ENCODE results near the gene KXD1. TPM values are rescaled to one million over a fixed set of nuclear protein-coding genes. Genes with fewer than 3 reads are reported as not detected.

The KXD1 gene
- total and polyA plus RNA-seq, 4 experiments from 2014 or later, result 88.8 to 95.6 (median 94.8) TPM

- Mint-ChIP-seq H3K4me3 (peak overlapping the region; percentile 86 to 97 (median 93)), H3K4me1 (peaks cover 9 to 35% (median 17%) of the 10 kb centered on the region in 4 donors), H3K9me3 (no peaks in the 10 kb centered on the region), H3K27ac (peak overlapping the region; percentile 94 to 98 (median 96)), H3K27me3 (no peaks in the 10 kb centered on the region), H3K36me3 (peaks cover 5 to 23% of the 10 kb centered on the region in 2 donors)
- Histone ChIP-seq H3K36me3 (ENCODE audit: insufficient read depth, low read length) (peaks cover 9% of the 10 kb centered on the region), H3K27ac (ENCODE audit: low read depth, low read length) (peak overlapping the region; percentile 98), H3K4me3 (ENCODE audit: low read length in 2 of 2) (peak overlapping the region; percentile 81 to 97), H3K27me3 (ENCODE audit: insufficient read depth, low read length) (no peaks in the 10 kb centered on the region), H3K9me3 (ENCODE audit: control insufficient read depth in 1 of 2, low read length in 2 of 2) (no peaks in the 10 kb centered on the region), H3K4me1 (ENCODE audit: insufficient read depth, low read length) (peaks cover 25% of the 10 kb centered on the region)
- intact Hi-C loops (cut with micrococcal nuclease), result no loop called here
- ChIA-PET POLR2A (ENCODE audit: partially characterized antibody) (interaction anchor here (0.7 to 7.9 kb wide), 26 partner anchors 11 to 847 kb away, joined by 3 to 97 read pairs (median 4); partner anchors contain the start of genes COPE, DDX49, ELL and FKBP8), CTCF (ENCODE audit: partially characterized antibody) (interaction anchor here (0.6 to 5.1 kb wide), 9 partner anchors 14 to 308 kb away, joined by 3 to 29 read pairs (median 6); partner anchors contain the start of genes ELL, FKBP8, REX1BD and UBA52)
- DNase-seq, result peak in 2 of 5 donors; percentile 5 to 15
These were observed 509 bp downstream of the KXD1 start for GRCh38 chr19:18558202-18558555.

GRCh38 chr19:18558604-18559003, 934 bp downstream of the KXD1 start:
- POLR2A ChIA-PET (ENCODE audit: partially characterized antibody), result interaction anchor here (0.7 to 7.9 kb wide), 18 partner anchors 11 to 361 kb away, joined by 3 to 97 read pairs (median 8); partner anchors contain the start of genes COPE, DDX49, ELL and FKBP8
- Histone ChIP-seq H3K4me3 (ENCODE audit: low read length in 2 of 2) (peak overlapping the region; percentile 81 to 97), H3K4me1 (ENCODE audit: insufficient read depth, low read length) (peaks cover 25% of the 10 kb centered on the region), H3K27ac (ENCODE audit: low read depth, low read length) (peak overlapping the region; percentile 98), H3K27me3 (ENCODE audit: insufficient read depth, low read length) (no peaks in the 10 kb centered on the region), H3K9me3 (ENCODE audit: control insufficient read depth in 1 of 2, low read length in 2 of 2) (no peaks in the 10 kb centered on the region), H3K36me3 (ENCODE audit: insufficient read depth, low read length) (peaks cover 11% of the 10 kb centered on the region)
- Mint-ChIP-seq H3K4me1 (peaks cover 9 to 35% (median 17%) of the 10 kb centered on the region in 4 donors), H3K4me3 (peak overlapping the region; percentile 86 to 97 (median 93)), H3K27me3 (no peaks in the 10 kb centered on the region), H3K9me3 (no peaks in the 10 kb centered on the region), H3K36me3 (peaks cover 5 to 24% of the 10 kb centered on the region in 2 donors), H3K27ac (peak overlapping the region; percentile 94 to 98 (median 96))
- CTCF ChIA-PET (ENCODE audit: partially characterized antibody), result interaction anchor here (0.6 to 5.1 kb wide), 8 partner anchors 15 to 289 kb away, joined by 3 to 29 read pairs (median 7); partner anchors contain the start of genes ELL, FKBP8 and REX1BD
- intact Hi-C loops (cut with micrococcal nuclease), result no loop called here
- DNase-seq, result no peak

GRCh38 chr19:18559685-18560084, 2.0 kb downstream of the KXD1 start:
- Mint-ChIP-seq H3K4me3 (peak overlapping the region in 7 of 8 donors; percentile 38 to 97 (median 91)), H3K27ac (peak overlapping the region; percentile 54 to 96 (median 94)), H3K36me3 (peaks cover 12 to 30% of the 10 kb centered on the region in 2 donors), H3K27me3 (no peaks in the 10 kb centered on the region), H3K4me1 (peaks cover 9 to 35% (median 17%) of the 10 kb centered on the region in 4 donors), H3K9me3 (no peaks in the 10 kb centered on the region)
- CTCF ChIA-PET (ENCODE audit: partially characterized antibody), result interaction anchor here (1.0 to 4.5 kb wide), 3 partner anchors 39 to 97 kb away, joined by 4 to 29 read pairs (median 5); partner anchors contain the start of gene ELL
- Histone ChIP-seq H3K4me3 (ENCODE audit: low read length in 2 of 2) (no peak overlapping the region), H3K27me3 (ENCODE audit: insufficient read depth, low read length) (no peaks in the 10 kb centered on the region), H3K4me1 (ENCODE audit: insufficient read depth, low read length) (peaks cover 25% of the 10 kb centered on the region), H3K27ac (ENCODE audit: low read depth, low read length) (peak overlapping the region; percentile 98), H3K9me3 (ENCODE audit: control insufficient read depth in 1 of 2, low read length in 2 of 2) (no peaks in the 10 kb centered on the region), H3K36me3 (ENCODE audit: insufficient read depth, low read length) (peaks cover 18% of the 10 kb centered on the region)
- intact Hi-C loops (cut with micrococcal nuclease), result no loop called here
- DNase-seq, result no peak
- POLR2A ChIA-PET (ENCODE audit: partially characterized antibody), result interaction anchor here (3.5 to 7.9 kb wide), 3 partner anchors 10 to 30 kb away, joined by 56 to 97 read pairs (median 81); partner anchors contain the start of genes FKBP8, REX1BD and UBA52

GRCh38 chr19:18562086-18562485, 4.4 kb downstream of the KXD1 start:
- H3K27me3 Mint-ChIP-seq, result no peaks in the 10 kb centered on the region
- peaks cover 16 to 43% of the 10 kb centered on the region in 2 donors for H3K36me3 Mint-ChIP-seq
- Histone ChIP-seq H3K27me3 (ENCODE audit: insufficient read depth, low read length) (no peaks in the 10 kb centered on the region), H3K9me3 (ENCODE audit: control insufficient read depth in 1 of 2, low read length in 2 of 2) (no peaks in the 10 kb centered on the region), H3K27ac (ENCODE audit: low read depth, low read length) (no peak overlapping the region), H3K4me3 (ENCODE audit: low read length in 2 of 2) (no peak overlapping the region), H3K36me3 (ENCODE audit: insufficient read depth, low read length) (peaks cover 36% of the 10 kb centered on the region), H3K4me1 (ENCODE audit: insufficient read depth, low read length) (peaks cover 23% of the 10 kb centered on the region)
- H3K4me3 Mint-ChIP-seq, result no peak overlapping the region
- peak overlapping the region in 1 of 7 donors; percentile 31 for H3K27ac Mint-ChIP-seq
- intact Hi-C loops (cut with micrococcal nuclease), result no loop called here
- peaks cover 9 to 35% (median 17%) of the 10 kb centered on the region in 4 donors for H3K4me1 Mint-ChIP-seq
- no peak for DNase-seq
- ChIA-PET CTCF (ENCODE audit: partially characterized antibody) (no interaction called here), POLR2A (ENCODE audit: partially characterized antibody) (interaction anchor here (1.0 to 1.5 kb wide), 2 partner anchors 9 to 40 kb away, joined by 3 to 5 read pairs; partner anchors contain the start of genes ELL and UBA52)
- H3K9me3 Mint-ChIP-seq, result no peaks in the 10 kb centered on the region

GRCh38 chr19:18566953-18567352, 9.3 kb downstream of the KXD1 start:
- Histone ChIP-seq H3K36me3 (ENCODE audit: insufficient read depth, low read length) (peaks cover 51% of the 10 kb centered on the region), H3K27ac (ENCODE audit: low read depth, low read length) (no peak overlapping the region), H3K9me3 (ENCODE audit: control insufficient read depth in 1 of 2, low read length in 2 of 2) (no peaks in the 10 kb centered on the region), H3K27me3 (ENCODE audit: insufficient read depth, low read length) (no peaks in the 10 kb centered on the region), H3K4me3 (ENCODE audit: low read length in 2 of 2) (no peak overlapping the region), H3K4me1 (ENCODE audit: insufficient read depth, low read length) (peaks cover 8% of the 10 kb centered on the region)
- Mint-ChIP-seq H3K27ac (peak overlapping the region in 1 of 7 donors; percentile 23), H3K36me3 (peaks cover 32 to 58% of the 10 kb centered on the region in 2 donors), H3K27me3 (no peaks in the 10 kb centered on the region), H3K4me3 (no peak overlapping the region), H3K9me3 (peaks cover 0 to 4% (median 0%) of the 10 kb centered on the region in 8 donors), H3K4me1 (peaks cover 3 to 9% (median 7%) of the 10 kb centered on the region in 4 donors)
- POLR2A ChIA-PET (ENCODE audit: partially characterized antibody), result interaction anchor here (6.8 kb wide), 1 partner anchor 8 kb away, joined by 97 read pairs; the partner anchor contains the start of gene KXD1
- CTCF ChIA-PET (ENCODE audit: partially characterized antibody), result interaction anchor here (1.1 to 1.2 kb wide), 2 partner anchors 22 to 47 kb away, joined by 3 read pairs; no protein-coding TSS in a partner anchor
- no peak for DNase-seq
- intact Hi-C loops (cut with micrococcal nuclease), result no loop called here

DNA sequence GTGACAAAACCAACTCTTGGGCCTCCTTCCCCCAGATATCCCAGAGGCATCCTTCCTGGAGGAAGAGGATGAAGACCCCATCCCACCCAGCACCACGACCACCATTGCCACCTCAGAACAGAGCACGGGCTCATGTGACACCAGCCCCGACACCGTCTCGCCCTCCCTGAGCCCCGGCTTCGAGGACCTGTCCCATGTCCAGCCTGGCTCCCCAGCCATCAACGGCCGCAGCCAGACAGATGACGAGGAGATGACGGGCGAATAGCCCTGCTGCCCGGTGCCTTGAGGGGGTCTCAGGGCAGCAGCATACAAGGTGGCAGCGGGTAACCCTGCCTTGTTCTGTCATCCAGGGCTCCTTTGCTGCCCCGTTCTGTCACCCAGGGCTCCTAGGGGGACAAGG, 10.7 kb downstream of the KXD1 start:
- Mint-ChIP-seq H3K36me3 (peaks cover 31 to 60% of the 10 kb centered on the region in 2 donors), H3K27me3 (no peaks in the 10 kb centered on the region), H3K4me1 (peaks cover 12 to 24% (median 18%) of the 10 kb centered on the region in 4 donors), H3K9me3 (peaks cover 0 to 4% (median 0%) of the 10 kb centered on the region in 8 donors), H3K27ac (peak overlapping the region in 1 of 7 donors; percentile 51), H3K4me3 (no peak overlapping the region)
- Histone ChIP-seq H3K4me1 (ENCODE audit: insufficient read depth, low read length) (peaks cover 22% of the 10 kb centered on the region), H3K4me3 (ENCODE audit: low read length in 2 of 2) (no peak overlapping the region), H3K9me3 (ENCODE audit: control insufficient read depth in 1 of 2, low read length in 2 of 2) (no peaks in the 10 kb centered on the region), H3K36me3 (ENCODE audit: insufficient read depth, low read length) (peaks cover 44% of the 10 kb centered on the region), H3K27me3 (ENCODE audit: insufficient read depth, low read length) (no peaks in the 10 kb centered on the region), H3K27ac (ENCODE audit: low read depth, low read length) (no peak overlapping the region)
- intact Hi-C loops (cut with micrococcal nuclease), result no loop called here
- no peak for DNase-seq
- ChIA-PET CTCF (ENCODE audit: partially characterized antibody) (interaction anchor here (1.2 kb wide), 1 partner anchor 48 kb away, joined by 3 read pairs; no protein-coding TSS in a partner anchor), POLR2A (ENCODE audit: partially characterized antibody) (interaction anchor here (0.9 to 6.8 kb wide), 3 partner anchors 10 to 24 kb away, joined by 4 to 97 read pairs (median 4); partner anchors contain the start of genes KXD1 and REX1BD)
